GM12878 (cell line): ENCODE measurements around the gene C9orf78. TPM values are rescaled to one million over a fixed set of nuclear protein-coding genes. Genes with fewer than 3 reads are reported as not detected.

Experiments used
- ATF7 ChIP-seq: fragments of 450-650 bp; IDR thresholded peaks from 2 replicates; pipeline ENCODE4 v1.6.1; 2016; ENCODE audit warnings: low read depth, mild to moderate bottlenecking
- CBX5 ChIP-seq: sonication (generic); IDR thresholded peaks from 2 replicates; pipeline ENCODE4 v1.6.1; 2016; ENCODE audit warnings: low read depth, moderate library complexity, mild to moderate bottlenecking, inconsistent platforms
- CTCF ChIP-seq, 3 experiments: IDR thresholded peaks in 2 of 3; conservative IDR thresholded peaks in 1 of 3; 2 replicates each; pipeline ENCODE4 v1.5.1; 2011; ENCODE audit warnings: low read depth in 3 of 3, low read length in 3 of 3, mild to moderate bottlenecking in 3 of 3, control low read depth in 2 of 3, moderate library complexity in 2 of 3, inconsistent platforms in 1 of 3, mixed read lengths in 1 of 3; ENCODE audit not compliant: control insufficient read depth in 2 of 3, insufficient read depth in 1 of 3; ENCODE audit errors: extremely low read depth in 1 of 3
- EP300 ChIP-seq, 2 experiments: fragments of 150-350 bp in 1 of 2; IDR thresholded peaks; 2 replicates each; pipeline ENCODE4 v1.6.1; 2011 to 2012; ENCODE audit warnings: low read depth in 2 of 2, low read length in 2 of 2, borderline replicate concordance in 1 of 2, improper control_type of control experiment in 1 of 2, inconsistent platforms in 1 of 2; ENCODE audit not compliant: control insufficient read depth in 1 of 2
- MAX ChIP-seq: IDR thresholded peaks from 2 replicates; pipeline ENCODE4 v1.6.1; 2012; ENCODE audit warnings: low read depth, low read length, improper control_type of control experiment
- MLLT1 ChIP-seq: fragments of 450-650 bp; IDR thresholded peaks from 2 replicates; pipeline ENCODE4 v1.6.1; 2016; ENCODE audit warnings: mild to moderate bottlenecking
- MTA2 ChIP-seq: fragments of 450-650 bp; IDR thresholded peaks from 2 replicates; pipeline ENCODE4 v1.6.1; 2016; ENCODE audit warnings: low read depth, mild to moderate bottlenecking, moderate library complexity
- NRF1 ChIP-seq: conservative IDR thresholded peaks from 2 replicates; pipeline ENCODE4 v1.6.1; 2011; ENCODE audit warnings: mild to moderate bottlenecking, low read depth, low read length, improper control_type of control experiment
- PAX5 ChIP-seq: IDR thresholded peaks from 2 replicates; pipeline ENCODE4 v1.6.1; 2011; ENCODE audit warnings: low read depth, low read length, borderline replicate concordance
- PML ChIP-seq: IDR thresholded peaks from 2 replicates; pipeline ENCODE4 v1.6.1; 2012; ENCODE audit warnings: low read length, inconsistent platforms
- RB1 ChIP-seq: fragments of 450-650 bp; formaldehyde crosslinking; IDR thresholded peaks from 2 replicates; pipeline ENCODE4 v1.6.1; 2017; ENCODE audit warnings: mild to moderate bottlenecking, borderline replicate concordance
- RBBP5 ChIP-seq: fragments of 200-600 bp; sonication (generic); conservative IDR thresholded peaks from 2 replicates; pipeline ENCODE4 v1.6.1; 2016
- RELB ChIP-seq: fragments of 450-650 bp; IDR thresholded peaks from 2 replicates; pipeline ENCODE4 v1.6.1; 2017; ENCODE audit warnings: low read depth, mild to moderate bottlenecking, moderate library complexity
- SREBF1 ChIP-seq: IDR thresholded peaks from 2 replicates; pipeline ENCODE4 v1.6.1; 2012; ENCODE audit warnings: mild to moderate bottlenecking, low read length
- SRF ChIP-seq, 2 experiments: IDR thresholded peaks; 2 replicates each; pipeline ENCODE4 v1.6.1; 2011; ENCODE audit warnings: low read depth in 2 of 2, low read length in 2 of 2, mild to moderate bottlenecking in 1 of 2, moderate library complexity in 1 of 2
- SUPT20H ChIP-seq: IDR thresholded peaks from 2 replicates; pipeline ENCODE4 v1.6.1; 2011; ENCODE audit warnings: low read depth, mild to moderate bottlenecking, low read length, moderate library complexity, borderline replicate concordance; ENCODE audit not compliant: control insufficient read depth
- WRNIP1 ChIP-seq: IDR thresholded peaks from 2 replicates; pipeline ENCODE4 v1.6.1; 2011; ENCODE audit warnings: low read depth, low read length, improper control_type of control experiment, borderline replicate concordance
- YBX1 ChIP-seq: fragments of 450-650 bp; IDR thresholded peaks from 2 replicates; pipeline ENCODE4 v1.6.1; 2016; ENCODE audit warnings: antibody characterized with exemption
- polyA plus RNA-seq, 11 experiments: library from polyadenylated mRNA; depleted of rRNA in 4 of 11; unstranded in 6 of 11; stranded (reverse) in 5 of 11; fragments of >200 nt; fragmentation: Nextera tagmentation in 4 of 11; fragmentation: Illumina TruSeq in 1 of 11; extraction: Ambion mirVana in 4 of 11; extraction: Trizol in 1 of 11; gene quantifications; 1 replicate in 1 of 11; 2 replicates in 10 of 11; pipeline versions ENCODE4 v1.2.1 to v1.2.3, GENCODE V29; 2011 to 2016; ENCODE audit warnings: inconsistent platforms in 2 of 11, missing spikeins in 2 of 11, low read depth in 1 of 11
- total RNA-seq, 4 experiments: library from RNA; depleted of rRNA in 3 of 4; stranded (reverse); fragments of >200 nt in 3 of 4; fragmentation: Illumina TruSeq in 1 of 4; extraction: Trizol in 1 of 4; gene quantifications; 2 replicates each; pipeline versions ENCODE4 v1.2.1 to v1.2.3, GENCODE V29; 2013 to 2021
- TF ChIP-seq, protein P1 (sequence below): IDR thresholded peaks from 2 replicates; pipeline ENCODE4 v1.6.1; 2012; ENCODE audit warnings: mild to moderate bottlenecking, low read depth, low read length

The C9orf78 gene
- total and polyA plus RNA-seq, 10 of the 15 experiments (the other 5 are each of a cell fraction or from before 2014, with no cell fraction given) = 23.0 to 60.9 (median 47.5) TPM

DNA sequence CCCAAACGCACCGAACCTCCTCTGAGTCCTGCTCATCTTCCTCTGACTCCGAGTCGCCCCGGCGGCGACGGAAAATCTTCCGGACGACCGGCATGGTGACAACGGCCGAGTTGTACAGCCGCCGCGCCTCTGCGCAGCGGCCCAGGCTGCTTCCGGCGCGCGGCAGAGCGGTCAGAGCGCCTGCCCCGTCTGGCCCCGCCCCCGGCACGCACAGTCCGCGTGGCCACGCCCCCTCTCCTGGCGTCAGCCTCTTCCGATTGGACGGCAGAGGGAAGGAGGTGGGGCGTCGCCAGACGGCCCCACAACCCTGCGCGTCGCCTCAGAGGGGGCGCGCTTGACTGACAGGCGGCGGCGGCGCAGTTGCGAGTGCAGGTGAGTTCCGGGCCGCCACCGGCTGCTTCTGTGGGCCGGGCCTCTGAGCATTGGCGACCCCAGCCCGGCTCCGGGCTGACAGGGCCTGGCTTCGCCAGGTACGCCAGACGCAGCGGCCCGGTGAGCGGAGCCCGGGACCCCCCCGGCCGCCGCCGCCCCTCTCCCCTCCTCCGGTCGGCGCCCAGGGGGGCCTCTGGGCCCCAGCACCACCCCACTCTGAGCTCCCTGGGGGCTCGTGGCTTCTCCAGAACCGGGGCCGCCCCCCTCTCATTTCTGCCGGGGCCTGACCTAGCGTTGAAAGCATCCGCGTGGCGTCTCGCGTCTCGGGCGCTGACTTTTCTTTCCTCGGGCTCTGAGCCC lies at the start of gene C9orf78, which contains the start of gene USP20 (continued):
- TF ChIP-seq PAX5 = 0 out of 2 replicates have a peak, but pooled peaks have one; percentile 27
- TF ChIP-seq ATF7 = no peak
- TF ChIP-seq SREBF1 = no peak
- no peak for TF ChIP-seq RELB
- TF ChIP-seq CBX5 = no peak
- no peak for TF ChIP-seq MLLT1
- TF ChIP-seq CTCF (IDR thresholded peaks at IDR 0.05 in 2 of 3, conservative IDR thresholded peaks at IDR 0.05 in 1 of 3; ENCODE audit: control insufficient read depth in 2 of 3, extremely low read depth in 1 of 3, insufficient read depth in 1 of 3, low read depth in 3 of 3, low read length in 3 of 3) = no peak
- no peak for TF ChIP-seq RBBP5
- TF ChIP-seq YBX1 = no peak
- peak; percentile 75 for TF ChIP-seq MAX
- TF ChIP-seq PML = peak; percentile 81; the same call in 1 of the 2 replicates
- TF ChIP-seq, protein P1, sequence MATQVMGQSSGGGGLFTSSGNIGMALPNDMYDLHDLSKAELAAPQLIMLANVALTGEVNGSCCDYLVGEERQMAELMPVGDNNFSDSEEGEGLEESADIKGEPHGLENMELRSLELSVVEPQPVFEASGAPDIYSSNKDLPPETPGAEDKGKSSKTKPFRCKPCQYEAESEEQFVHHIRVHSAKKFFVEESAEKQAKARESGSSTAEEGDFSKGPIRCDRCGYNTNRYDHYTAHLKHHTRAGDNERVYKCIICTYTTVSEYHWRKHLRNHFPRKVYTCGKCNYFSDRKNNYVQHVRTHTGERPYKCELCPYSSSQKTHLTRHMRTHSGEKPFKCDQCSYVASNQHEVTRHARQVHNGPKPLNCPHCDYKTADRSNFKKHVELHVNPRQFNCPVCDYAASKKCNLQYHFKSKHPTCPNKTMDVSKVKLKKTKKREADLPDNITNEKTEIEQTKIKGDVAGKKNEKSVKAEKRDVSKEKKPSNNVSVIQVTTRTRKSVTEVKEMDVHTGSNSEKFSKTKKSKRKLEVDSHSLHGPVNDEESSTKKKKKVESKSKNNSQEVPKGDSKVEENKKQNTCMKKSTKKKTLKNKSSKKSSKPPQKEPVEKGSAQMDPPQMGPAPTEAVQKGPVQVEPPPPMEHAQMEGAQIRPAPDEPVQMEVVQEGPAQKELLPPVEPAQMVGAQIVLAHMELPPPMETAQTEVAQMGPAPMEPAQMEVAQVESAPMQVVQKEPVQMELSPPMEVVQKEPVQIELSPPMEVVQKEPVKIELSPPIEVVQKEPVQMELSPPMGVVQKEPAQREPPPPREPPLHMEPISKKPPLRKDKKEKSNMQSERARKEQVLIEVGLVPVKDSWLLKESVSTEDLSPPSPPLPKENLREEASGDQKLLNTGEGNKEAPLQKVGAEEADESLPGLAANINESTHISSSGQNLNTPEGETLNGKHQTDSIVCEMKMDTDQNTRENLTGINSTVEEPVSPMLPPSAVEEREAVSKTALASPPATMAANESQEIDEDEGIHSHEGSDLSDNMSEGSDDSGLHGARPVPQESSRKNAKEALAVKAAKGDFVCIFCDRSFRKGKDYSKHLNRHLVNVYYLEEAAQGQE = no peak
- no peak; the same call in 1 of the 2 replicates for TF ChIP-seq NRF1
- TF ChIP-seq SUPT20H = no peak
- no peak for TF ChIP-seq MTA2
- TF ChIP-seq SRF (IDR thresholded peaks at IDR 0.05; ENCODE audit: low read depth in 2 of 2, low read length in 2 of 2) = peak; percentile 11 to 90; a peak in 3 of 4 replicates
- TF ChIP-seq WRNIP1 = no peak
- no peak; the same call in 1 of the 2 replicates for TF ChIP-seq RB1
- TF ChIP-seq EP300 (IDR thresholded peaks at IDR 0.05; ENCODE audit: borderline replicate concordance in 1 of 2, control insufficient read depth in 1 of 2, low read depth in 2 of 2, low read length in 2 of 2) = no peak
